Measurements from ENCODE around the gene TNFRSF9. TPM values are rescaled to one million over a fixed set of nuclear protein-coding genes. Genes with fewer than 3 reads are reported as not detected.
A peak's percentile ranks its signal among the peaks of the same experiment; 100 is the strongest.

The TNFRSF9 gene
- total and polyA plus RNA-seq, 9 of the 15 experiments (the other 6 are each of a cell fraction or from before 2014, with no cell fraction given): 0.04 to 0.29 (median 0.08) TPM; not detected in 1

DNA sequence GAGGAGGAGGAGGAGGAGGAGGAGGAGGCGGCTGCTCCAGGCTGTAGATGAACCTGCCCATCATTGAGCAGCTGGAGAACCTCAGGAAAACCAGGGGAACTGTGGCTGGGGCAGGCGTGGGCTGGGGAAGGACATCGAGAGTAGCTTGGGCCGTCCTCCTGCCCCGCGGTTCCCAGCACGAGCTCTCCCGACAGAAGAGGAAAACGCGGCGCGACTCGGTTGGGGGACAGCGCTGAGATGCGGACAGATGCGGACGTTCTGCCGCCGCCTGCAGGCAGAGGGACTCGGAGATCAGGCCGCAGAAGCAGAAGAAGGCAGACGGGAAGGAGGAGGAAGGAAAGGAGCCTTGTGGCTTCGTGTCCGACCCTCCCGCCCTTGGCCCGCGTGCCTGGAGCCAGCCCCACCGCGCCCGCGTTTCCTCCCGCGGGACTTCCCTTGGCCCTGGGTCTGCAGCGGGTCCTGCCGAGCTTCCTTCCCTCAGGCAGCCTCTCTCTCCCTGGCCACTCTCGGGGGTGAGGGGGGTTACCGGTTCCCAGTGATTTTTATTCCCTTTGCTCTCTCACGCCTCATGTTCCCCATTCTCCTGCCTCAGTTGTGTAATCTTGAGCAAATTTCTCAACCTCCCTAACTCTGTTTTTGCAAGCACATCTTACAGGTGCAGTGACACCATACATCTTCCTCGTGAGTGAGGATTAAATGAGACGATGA, 1.7 kb upstream of the TNFRSF9 start (continued):
- TF ChIP-seq, protein P1, sequence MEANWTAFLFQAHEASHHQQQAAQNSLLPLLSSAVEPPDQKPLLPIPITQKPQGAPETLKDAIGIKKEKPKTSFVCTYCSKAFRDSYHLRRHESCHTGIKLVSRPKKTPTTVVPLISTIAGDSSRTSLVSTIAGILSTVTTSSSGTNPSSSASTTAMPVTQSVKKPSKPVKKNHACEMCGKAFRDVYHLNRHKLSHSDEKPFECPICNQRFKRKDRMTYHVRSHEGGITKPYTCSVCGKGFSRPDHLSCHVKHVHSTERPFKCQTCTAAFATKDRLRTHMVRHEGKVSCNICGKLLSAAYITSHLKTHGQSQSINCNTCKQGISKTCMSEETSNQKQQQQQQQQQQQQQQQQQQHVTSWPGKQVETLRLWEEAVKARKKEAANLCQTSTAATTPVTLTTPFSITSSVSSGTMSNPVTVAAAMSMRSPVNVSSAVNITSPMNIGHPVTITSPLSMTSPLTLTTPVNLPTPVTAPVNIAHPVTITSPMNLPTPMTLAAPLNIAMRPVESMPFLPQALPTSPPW (CRISPR knock-in tag; IDR thresholded peaks at IDR 0.05): no peak
- TF ChIP-seq DIDO1 (tag; IDR thresholded peaks at IDR 0.05; ENCODE audit: low read depth) (no peak), SAFB2 (IDR thresholded peaks at IDR 0.05; ENCODE audit: borderline replicate concordance, low read depth, low read length, severe bottlenecking) (no peak), NR3C1 (CRISPR knock-in tag; IDR thresholded peaks at IDR 0.05) (peak; percentile 86), LCOR (CRISPR knock-in tag; IDR thresholded peaks at IDR 0.05) (0 out of 2 replicates have a peak, but pooled peaks have one; percentile 37), SMARCA4 (IDR thresholded peaks at IDR 0.05) (no peak), ZNF175 (CRISPR knock-in tag; IDR thresholded peaks at IDR 0.05; ENCODE audit: low read depth) (no peak), EGR1 (conservative IDR thresholded peaks at IDR 0.05) (no peak), BCOR (IDR thresholded peaks at IDR 0.05) (no peak), KDM5B (IDR thresholded peaks at IDR 0.05; ENCODE audit: insufficient replicate concordance, low read depth, low read length) (no peak), MYNN (IDR thresholded peaks at IDR 0.05) (no peak), MYNN (CRISPR knock-in tag; IDR thresholded peaks at IDR 0.05) (no peak), YBX1 (IDR thresholded peaks at IDR 0.05) (no peak)
- TF ChIP-seq, protein P2, sequence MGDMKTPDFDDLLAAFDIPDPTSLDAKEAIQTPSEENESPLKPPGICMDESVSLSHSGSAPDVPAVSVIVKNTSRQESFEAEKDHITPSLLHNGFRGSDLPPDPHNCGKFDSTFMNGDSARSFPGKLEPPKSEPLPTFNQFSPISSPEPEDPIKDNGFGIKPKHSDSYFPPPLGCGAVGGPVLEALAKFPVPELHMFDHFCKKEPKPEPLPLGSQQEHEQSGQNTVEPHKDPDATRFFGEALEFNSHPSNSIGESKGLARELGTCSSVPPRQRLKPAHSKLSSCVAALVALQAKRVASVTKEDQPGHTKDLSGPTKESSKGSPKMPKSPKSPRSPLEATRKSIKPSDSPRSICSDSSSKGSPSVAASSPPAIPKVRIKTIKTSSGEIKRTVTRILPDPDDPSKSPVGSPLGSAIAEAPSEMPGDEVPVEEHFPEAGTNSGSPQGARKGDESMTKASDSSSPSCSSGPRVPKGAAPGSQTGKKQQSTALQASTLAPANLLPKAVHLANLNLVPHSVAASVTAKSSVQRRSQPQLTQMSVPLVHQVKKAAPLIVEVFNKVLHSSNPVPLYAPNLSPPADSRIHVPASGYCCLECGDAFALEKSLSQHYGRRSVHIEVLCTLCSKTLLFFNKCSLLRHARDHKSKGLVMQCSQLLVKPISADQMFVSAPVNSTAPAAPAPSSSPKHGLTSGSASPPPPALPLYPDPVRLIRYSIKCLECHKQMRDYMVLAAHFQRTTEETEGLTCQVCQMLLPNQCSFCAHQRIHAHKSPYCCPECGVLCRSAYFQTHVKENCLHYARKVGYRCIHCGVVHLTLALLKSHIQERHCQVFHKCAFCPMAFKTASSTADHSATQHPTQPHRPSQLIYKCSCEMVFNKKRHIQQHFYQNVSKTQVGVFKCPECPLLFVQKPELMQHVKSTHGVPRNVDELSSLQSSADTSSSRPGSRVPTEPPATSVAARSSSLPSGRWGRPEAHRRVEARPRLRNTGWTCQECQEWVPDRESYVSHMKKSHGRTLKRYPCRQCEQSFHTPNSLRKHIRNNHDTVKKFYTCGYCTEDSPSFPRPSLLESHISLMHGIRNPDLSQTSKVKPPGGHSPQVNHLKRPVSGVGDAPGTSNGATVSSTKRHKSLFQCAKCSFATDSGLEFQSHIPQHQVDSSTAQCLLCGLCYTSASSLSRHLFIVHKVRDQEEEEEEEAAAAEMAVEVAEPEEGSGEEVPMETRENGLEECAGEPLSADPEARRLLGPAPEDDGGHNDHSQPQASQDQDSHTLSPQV (IDR thresholded peaks at IDR 0.05): no peak
- TF ChIP-seq, protein P3, sequence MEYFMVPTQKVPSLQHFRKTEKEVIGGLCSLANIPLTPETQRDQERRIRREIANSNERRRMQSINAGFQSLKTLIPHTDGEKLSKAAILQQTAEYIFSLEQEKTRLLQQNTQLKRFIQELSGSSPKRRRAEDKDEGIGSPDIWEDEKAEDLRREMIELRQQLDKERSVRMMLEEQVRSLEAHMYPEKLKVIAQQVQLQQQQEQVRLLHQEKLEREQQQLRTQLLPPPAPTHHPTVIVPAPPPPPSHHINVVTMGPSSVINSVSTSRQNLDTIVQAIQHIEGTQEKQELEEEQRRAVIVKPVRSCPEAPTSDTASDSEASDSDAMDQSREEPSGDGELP (CRISPR knock-in tag; IDR thresholded peaks at IDR 0.05; ENCODE audit: borderline replicate concordance): peak; percentile 61; the same call in 1 of the 2 replicates
- TF ChIP-seq, protein P4, sequence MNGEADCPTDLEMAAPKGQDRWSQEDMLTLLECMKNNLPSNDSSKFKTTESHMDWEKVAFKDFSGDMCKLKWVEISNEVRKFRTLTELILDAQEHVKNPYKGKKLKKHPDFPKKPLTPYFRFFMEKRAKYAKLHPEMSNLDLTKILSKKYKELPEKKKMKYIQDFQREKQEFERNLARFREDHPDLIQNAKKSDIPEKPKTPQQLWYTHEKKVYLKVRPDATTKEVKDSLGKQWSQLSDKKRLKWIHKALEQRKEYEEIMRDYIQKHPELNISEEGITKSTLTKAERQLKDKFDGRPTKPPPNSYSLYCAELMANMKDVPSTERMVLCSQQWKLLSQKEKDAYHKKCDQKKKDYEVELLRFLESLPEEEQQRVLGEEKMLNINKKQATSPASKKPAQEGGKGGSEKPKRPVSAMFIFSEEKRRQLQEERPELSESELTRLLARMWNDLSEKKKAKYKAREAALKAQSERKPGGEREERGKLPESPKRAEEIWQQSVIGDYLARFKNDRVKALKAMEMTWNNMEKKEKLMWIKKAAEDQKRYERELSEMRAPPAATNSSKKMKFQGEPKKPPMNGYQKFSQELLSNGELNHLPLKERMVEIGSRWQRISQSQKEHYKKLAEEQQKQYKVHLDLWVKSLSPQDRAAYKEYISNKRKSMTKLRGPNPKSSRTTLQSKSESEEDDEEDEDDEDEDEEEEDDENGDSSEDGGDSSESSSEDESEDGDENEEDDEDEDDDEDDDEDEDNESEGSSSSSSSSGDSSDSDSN (IDR thresholded peaks at IDR 0.05; ENCODE audit: borderline replicate concordance in 1 of 2, low read depth in 2 of 2, low read length in 2 of 2): peak; percentile 78 to 95; a peak in 3 of 4 replicates
- TF ChIP-seq, protein P5, sequence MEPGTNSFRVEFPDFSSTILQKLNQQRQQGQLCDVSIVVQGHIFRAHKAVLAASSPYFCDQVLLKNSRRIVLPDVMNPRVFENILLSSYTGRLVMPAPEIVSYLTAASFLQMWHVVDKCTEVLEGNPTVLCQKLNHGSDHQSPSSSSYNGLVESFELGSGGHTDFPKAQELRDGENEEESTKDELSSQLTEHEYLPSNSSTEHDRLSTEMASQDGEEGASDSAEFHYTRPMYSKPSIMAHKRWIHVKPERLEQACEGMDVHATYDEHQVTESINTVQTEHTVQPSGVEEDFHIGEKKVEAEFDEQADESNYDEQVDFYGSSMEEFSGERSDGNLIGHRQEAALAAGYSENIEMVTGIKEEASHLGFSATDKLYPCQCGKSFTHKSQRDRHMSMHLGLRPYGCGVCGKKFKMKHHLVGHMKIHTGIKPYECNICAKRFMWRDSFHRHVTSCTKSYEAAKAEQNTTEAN (CRISPR knock-in tag; IDR thresholded peaks at IDR 0.05): 0 out of 2 replicates have a peak, but pooled peaks have one; percentile 39

Data from K562 (cell line).